GM12878 (cell line): Measurements from ENCODE around the gene TRABD2A. TPM values are rescaled to one million over a fixed set of nuclear protein-coding genes. Genes with fewer than 3 reads are reported as not detected.

Experiments used
- ATAC-seq: fragments of 200-7000 bp; cut with Tn5 transposase; 3 replicates; pipeline ENCODE4 v1.9.1; 2020; ENCODE audit warnings: mild to moderate bottlenecking, moderate library complexity
- BruUV-seq: library from RNA; stranded (reverse); fragments of 400-500 nt; replicated peaks from 2 replicates; lab custom pipeline; 2021; lab: Mats Ljungman, UMichigan
- CTCF ChIA-PET: fragments of 300-600 bp; sonication (Branson Sonifier 250); formaldehyde crosslinking; extraction: SDS; loops from one replicate; lab custom pipeline; 2021; ENCODE audit warnings: inconsistent platforms; lab: Yijun Ruan, JAX
- POLR2A ChIA-PET: fragments of 350-600 bp; formaldehyde crosslinking; extraction: SDS; loops from one replicate; lab custom pipeline; 2021; ENCODE audit warnings: inconsistent platforms; lab: Charles Lee
- RAD21 ChIA-PET: fragments of 300-600 bp; sonication (Branson Sonifier 250); formaldehyde crosslinking; loops from one replicate; lab custom pipeline; 2023; ENCODE audit warnings: antibody characterized with exemption; ENCODE audit not compliant: unreplicated experiment; lab: Charles Lee
- SMC1A ChIA-PET: fragments of 300-600 bp; sonication (Branson Sonifier 250); formaldehyde crosslinking; loops from one replicate; lab custom pipeline; 2023; ENCODE audit not compliant: unreplicated experiment, uncharacterized antibody; lab: Charles Lee
- DNase-seq: peaks from one replicate; pipeline ENCODE4 v3.0.0-alpha.2; 2011; ENCODE audit warnings: low read depth, low spot score
- FAIRE-seq: peaks from 3 replicates; lab custom pipeline; 2011; peaks lifted over from hg19 to GRCh38; lab: Jason Lieb, UNC
- H2AFZ ChIP-seq: 2 replicates; pipeline ENCODE4 v1.6.0; 2011; ENCODE audit warnings: low read depth, low read length, control low read depth; ENCODE audit not compliant: control insufficient read depth
- H3K27ac ChIP-seq: 2 replicates; pipeline ENCODE4 v1.5.1; 2011; ENCODE audit warnings: control low read depth; ENCODE audit not compliant: control insufficient read depth, insufficient read depth
- H3K27me3 ChIP-seq, 2 experiments: replicated peaks in 1 of 2; 2 replicates each; pipeline versions ENCODE4 v1.6.0 to v1.6.1; 2011; ENCODE audit warnings: low read length in 1 of 2; ENCODE audit not compliant: control insufficient read depth in 2 of 2, insufficient read depth in 2 of 2
- H3K36me3 ChIP-seq, 2 experiments: 2 replicates each; pipeline ENCODE4 v1.5.1; 2011; ENCODE audit warnings: low read length in 1 of 2; ENCODE audit not compliant: control insufficient read depth in 2 of 2, insufficient read depth in 2 of 2
- H3K4me1 ChIP-seq: 2 replicates; pipeline ENCODE4 v1.6.1; 2011; ENCODE audit warnings: mild to moderate bottlenecking, low read length, moderate library complexity, mixed read lengths; ENCODE audit not compliant: control insufficient read depth, insufficient read depth
- H3K4me2 ChIP-seq: 2 replicates; pipeline ENCODE4 v1.6.0; 2011; ENCODE audit warnings: control low read depth; ENCODE audit not compliant: control insufficient read depth, insufficient read depth
- H3K4me3 ChIP-seq: fragments of 200-600 bp; sonication (generic); 2 replicates; pipeline ENCODE4 v1.5.1; 2016
- H3K79me2 ChIP-seq: 2 replicates; pipeline ENCODE4 v1.6.0; 2011; ENCODE audit warnings: low read length; ENCODE audit not compliant: control insufficient read depth, insufficient read depth
- H3K9ac ChIP-seq: 2 replicates; pipeline ENCODE4 v1.8.0; 2011; ENCODE audit warnings: low read length, control low read depth, mixed read lengths; ENCODE audit not compliant: control insufficient read depth, insufficient read depth
- H3K9me3 ChIP-seq: replicated peaks from 3 replicates; pipeline ENCODE4 v1.5.1; 2011; ENCODE audit warnings: mild to moderate bottlenecking, low read length; ENCODE audit not compliant: control insufficient read depth, insufficient read depth
- H4K20me1 ChIP-seq: 2 replicates; pipeline ENCODE4 v1.6.0; 2011; ENCODE audit not compliant: control insufficient read depth, insufficient read depth
- BCL11A ChIP-seq: IDR thresholded peaks from 2 replicates; pipeline ENCODE4 v1.6.1; 2011; ENCODE audit warnings: low read depth, low read length
- CBX3 ChIP-seq: fragments of 200-600 bp; sonication (generic); IDR thresholded peaks from 2 replicates; pipeline ENCODE4 v1.6.1; 2016; ENCODE audit warnings: low read depth, borderline replicate concordance
- CREB1 ChIP-seq: IDR thresholded peaks from 2 replicates; pipeline ENCODE4 v1.6.1; 2012; ENCODE audit warnings: low read depth, mild to moderate bottlenecking, inconsistent platforms
- E2F8 ChIP-seq: fragments of 450-650 bp; IDR thresholded peaks from 2 replicates; pipeline ENCODE4 v1.6.1; 2018; ENCODE audit warnings: mild to moderate bottlenecking, low read depth, moderate library complexity; ENCODE audit not compliant: partially characterized antibody
- FOXM1 ChIP-seq: IDR thresholded peaks from 2 replicates; pipeline ENCODE4 v1.6.1; 2012; ENCODE audit warnings: low read depth, mild to moderate bottlenecking, inconsistent platforms, low read length, moderate library complexity
- IRF3 ChIP-seq: fragments of 450-650 bp; IDR thresholded peaks from 2 replicates; pipeline ENCODE4 v1.6.1; 2014; ENCODE audit warnings: mild to moderate bottlenecking
- JUNB ChIP-seq: IDR thresholded peaks from 2 replicates; pipeline ENCODE4 v1.6.1; 2016; ENCODE audit warnings: antibody characterized with exemption, mild to moderate bottlenecking
- PRDM15 ChIP-seq: fragments of 450-650 bp; formaldehyde crosslinking; IDR thresholded peaks from 2 replicates; pipeline ENCODE4 v1.4.0; 2020; ENCODE audit warnings: mild to moderate bottlenecking, moderate library complexity
- RBBP5 ChIP-seq: fragments of 200-600 bp; sonication (generic); conservative IDR thresholded peaks from 2 replicates; pipeline ENCODE4 v1.6.1; 2016
- SIN3A ChIP-seq: IDR thresholded peaks from 2 replicates; pipeline ENCODE4 v1.6.1; 2012; ENCODE audit warnings: low read depth, low read length, improper control_type of control experiment
- SKIL ChIP-seq: fragments of 450-650 bp; IDR thresholded peaks from 2 replicates; pipeline ENCODE4 v1.6.1; 2017; ENCODE audit warnings: mild to moderate bottlenecking, low read depth, inconsistent platforms; ENCODE audit not compliant: poor library complexity, severe bottlenecking
- STAT3 ChIP-seq: IDR thresholded peaks from 2 replicates; pipeline ENCODE4 v1.6.1; 2011; ENCODE audit warnings: low read depth, low read length, improper control_type of control experiment
- TCF7 ChIP-seq: IDR thresholded peaks from 2 replicates; pipeline ENCODE4 v1.6.1; 2014; ENCODE audit warnings: antibody characterized with exemption, borderline replicate concordance
- WGBS: methylation state at CpG from one replicate; pipeline ENCODE4 v1.1.6; 2016; ENCODE audit warnings: low lambda C conversion rate; ENCODE audit not compliant: insufficient replicate concordance, insufficient coverage; ENCODE audit errors: missing lambda C conversion rate; 5-methylcytosine and 5-hydroxymethylcytosine counted together
- in situ Hi-C: fragments of 300-500 bp; cut with MboI; formaldehyde crosslinking; loops from 9 replicates; pipeline ENCODE4 v1.14.3; 2018; ENCODE audit warnings: mixed read lengths
- intact Hi-C: fragments of 100-400 bp; cut with micrococcal nuclease; formaldehyde crosslinking; loops from one replicate; pipeline ENCODE4 v1.14.2; 2022; ENCODE audit not compliant: unreplicated experiment
- polyA plus RNA-seq, 11 experiments: library from polyadenylated mRNA; depleted of rRNA in 4 of 11; unstranded in 6 of 11; stranded (reverse) in 5 of 11; fragments of >200 nt; fragmentation: Nextera tagmentation in 4 of 11; fragmentation: Illumina TruSeq in 1 of 11; extraction: Ambion mirVana in 4 of 11; extraction: Trizol in 1 of 11; gene quantifications; 1 replicate in 1 of 11; 2 replicates in 10 of 11; pipeline versions ENCODE4 v1.2.1 to v1.2.3, GENCODE V29; 2011 to 2016; ENCODE audit warnings: inconsistent platforms in 2 of 11, missing spikeins in 2 of 11, low read depth in 1 of 11
- total RNA-seq, 4 experiments: library from RNA; depleted of rRNA in 3 of 4; stranded (reverse); fragments of >200 nt in 3 of 4; fragmentation: Illumina TruSeq in 1 of 4; extraction: Trizol in 1 of 4; gene quantifications; 2 replicates each; pipeline versions ENCODE4 v1.2.1 to v1.2.3, GENCODE V29; 2013 to 2021

TRABD2A gene
- total and polyA plus RNA-seq, 10 of the 15 experiments (the other 5 are each of a cell fraction or from before 2014, with no cell fraction given) = 1.4 to 7.6 (median 4.1) TPM

GRCh38 chr2:84885111-84885510, 4.2 kb upstream of the TRABD2A start:
- Histone ChIP-seq H3K79me2 (no peaks in the 10 kb centered on the region), H3K4me2 (no peak overlapping the region), H2AFZ (no peak overlapping the region), H3K27ac (no peak overlapping the region), H3K36me3 (no peaks in the 10 kb centered on the region), H3K27me3 (peaks cover 0 to 9% of the 10 kb centered on the region in 2 experiments; a peak in 3 of 4 replicates), H3K9me3 (no peaks in the 10 kb centered on the region), H3K4me3 (no peak overlapping the region), H4K20me1 (no peaks in the 10 kb centered on the region), H3K9ac (no peak overlapping the region), H3K4me1 (peaks cover 25% of the 10 kb centered on the region)
- POLR2A ChIA-PET = interaction anchor here (0.6 to 1.0 kb wide), 4 partner anchors 13 to 54 kb away, joined by 3 to 5 read pairs (median 4); no protein-coding TSS in a partner anchor
- CTCF ChIA-PET = interaction anchor here (0.6 to 3.6 kb wide), 2 partner anchors 35 to 58 kb away, joined by 3 to 22 read pairs; no protein-coding TSS in a partner anchor
- in situ Hi-C loops (loop anchor here (10.0 kb wide), 1 partner anchor 400 kb away; no protein-coding TSS in a partner anchor), intact Hi-C loops (no loop called here)
- RAD21 ChIA-PET = interaction anchor here (1.2 to 6.7 kb wide), 2 partner anchors 13 to 41 kb away, joined by 3 to 43 read pairs; no protein-coding TSS in a partner anchor
- no peak for ATAC-seq
- WGBS = 26% methylated on average over 2 of the region's 2 CpGs
- DNase-seq = no peak
- FAIRE-seq = no peak
- SMC1A ChIA-PET = interaction anchor here (1.1 kb wide), 1 partner anchor 41 kb away, joined by 8 read pairs; no protein-coding TSS in a partner anchor
- BruUV-seq = no TSS peak
- TF ChIP-seq SKIL (no peak), BCL11A (no peak), FOXM1 (no peak), CREB1 (no peak), IRF3 (no peak), PRDM15 (no peak), JUNB (no peak), E2F8 (no peak), STAT3 (no peak), SIN3A (no peak), RBBP5 (no peak), CBX3 (no peak), TCF7 (no peak)
